ENCODE data around the gene PLCG2.
"Not testable (repeated sequence)": the region's sequence is repeated elsewhere in the genome, so short reads cannot be mapped to it uniquely, and the experiment has no call there.

Gene PLCG2

GRCh38 chr16:81754858-81755257, 24.2 kb upstream of the PLCG2 start:
- DNase-seq (ENCODE audit: low read depth in 3 of 3), result no peak

- no peak for DNase-seq (ENCODE audit: low read depth in 3 of 3)
Observed at GRCh38 chr16:81755915-81756614, 23.0 kb upstream of the PLCG2 start.

- DNase-seq (ENCODE audit: low read depth in 3 of 3), result no peak
Observed at GRCh38 chr16:81756615-81757356, 22.3 kb upstream of the PLCG2 start.

- no peak for DNase-seq (ENCODE audit: low read depth in 3 of 3)
Observed at GRCh38 chr16:81758376-81758775, 20.7 kb upstream of the PLCG2 start.

- not testable (repeated sequence) for DNase-seq (ENCODE audit: low read depth in 3 of 3)
Observed at GRCh38 chr16:81762322-81762721, 16.8 kb upstream of the PLCG2 start.

GRCh38 chr16:81765111-81765919, 13.8 kb upstream of the PLCG2 start:
- DNase-seq (ENCODE audit: low read depth in 3 of 3), result no peak

GRCh38 chr16:81765969-81766368, 13.1 kb upstream of the PLCG2 start:
- no peak for DNase-seq (ENCODE audit: low read depth in 3 of 3)

- DNase-seq (ENCODE audit: low read depth in 3 of 3), result no peak
Observed at GRCh38 chr16:81767987-81768592, 11.0 kb upstream of the PLCG2 start.

- DNase-seq (ENCODE audit: low read depth in 3 of 3), result no peak
Observed at GRCh38 chr16:81770008-81770407, 9.1 kb upstream of the PLCG2 start.

GRCh38 chr16:81774348-81774747, 4.7 kb upstream of the PLCG2 start:
- no peak for DNase-seq (ENCODE audit: low read depth in 3 of 3)

GRCh38 chr16:81775570-81775969, 3.5 kb upstream of the PLCG2 start:
- no peak for DNase-seq (ENCODE audit: low read depth in 3 of 3)

GRCh38 chr16:81778231-81778630, 860 bp upstream of the PLCG2 start:
- DNase-seq (ENCODE audit: low read depth in 3 of 3), result no peak

GRCh38 chr16:81779536-81780320, 637 bp downstream of the PLCG2 start:
- DNase-seq (ENCODE audit: low read depth in 3 of 3), result peak in 1 of 3 experiments; percentile 7

GRCh38 chr16:81780350-81780749, 1.3 kb downstream of the PLCG2 start:
- no peak for DNase-seq (ENCODE audit: low read depth in 3 of 3)

GRCh38 chr16:81782236-81782635, 3.1 kb downstream of the PLCG2 start:
- DNase-seq (ENCODE audit: low read depth in 3 of 3), result no peak

- DNase-seq (ENCODE audit: low read depth in 3 of 3), result no peak
Observed at GRCh38 chr16:81784072-81784795, 5.1 kb downstream of the PLCG2 start.

GRCh38 chr16:81785138-81785924, 6.2 kb downstream of the PLCG2 start:
- DNase-seq (ENCODE audit: low read depth in 3 of 3), result no peak

GRCh38 chr16:81786321-81786720, 7.2 kb downstream of the PLCG2 start:
- DNase-seq (ENCODE audit: low read depth in 3 of 3), result no peak

GRCh38 chr16:81786868-81787267, 7.8 kb downstream of the PLCG2 start:
- no peak for DNase-seq (ENCODE audit: low read depth in 3 of 3)

GRCh38 chr16:81787659-81788058, 8.6 kb downstream of the PLCG2 start:
- DNase-seq (ENCODE audit: low read depth in 3 of 3), result no peak

Data from stimulated activated CD4-positive, alpha-beta T cell treated with anti-CD3 and anti-CD28 coated beads, TNF-alpha, amount 100 ng/mL, for 24 hours (primary cell).